Measurements from ENCODE around the gene LRRC71.

DNA sequence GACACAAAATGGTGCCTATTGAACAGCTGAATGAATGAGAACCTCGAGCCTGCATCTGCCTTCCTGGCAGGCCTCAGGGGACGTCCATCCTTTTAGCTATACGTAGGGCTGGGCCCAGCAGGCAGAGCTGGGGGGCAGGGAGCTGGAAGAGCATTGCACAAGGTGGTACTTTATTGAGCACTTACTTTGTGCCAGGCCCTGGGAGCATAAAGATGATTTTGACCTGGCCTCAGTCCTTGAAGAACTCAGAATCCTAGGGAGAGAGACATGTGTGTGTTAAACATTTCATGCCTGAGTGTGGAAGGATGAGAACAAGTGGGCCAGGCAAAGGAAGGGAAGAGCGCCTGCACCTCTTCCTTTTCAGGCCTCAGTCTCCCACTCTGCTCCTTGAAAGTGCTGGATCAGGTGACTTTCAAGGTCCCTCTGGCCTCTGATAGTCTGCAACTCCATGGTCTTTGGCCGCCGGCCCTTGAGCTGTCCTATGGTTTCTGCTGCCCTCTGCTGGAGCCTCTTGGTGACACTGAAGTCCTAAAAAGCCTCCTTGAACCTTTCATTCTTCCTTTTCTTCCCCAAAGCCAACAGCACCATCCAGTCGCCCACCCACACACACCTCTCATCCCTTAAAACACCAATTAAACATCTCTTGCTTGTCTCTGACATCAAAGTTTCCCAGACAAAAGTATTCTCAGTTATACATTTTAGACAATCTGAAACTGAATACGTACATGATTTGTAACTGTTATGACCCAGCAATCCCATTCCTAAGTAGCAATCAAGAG, 30.4 kb upstream of the LRRC71 start:
- TF ChIP-seq, protein P1, sequence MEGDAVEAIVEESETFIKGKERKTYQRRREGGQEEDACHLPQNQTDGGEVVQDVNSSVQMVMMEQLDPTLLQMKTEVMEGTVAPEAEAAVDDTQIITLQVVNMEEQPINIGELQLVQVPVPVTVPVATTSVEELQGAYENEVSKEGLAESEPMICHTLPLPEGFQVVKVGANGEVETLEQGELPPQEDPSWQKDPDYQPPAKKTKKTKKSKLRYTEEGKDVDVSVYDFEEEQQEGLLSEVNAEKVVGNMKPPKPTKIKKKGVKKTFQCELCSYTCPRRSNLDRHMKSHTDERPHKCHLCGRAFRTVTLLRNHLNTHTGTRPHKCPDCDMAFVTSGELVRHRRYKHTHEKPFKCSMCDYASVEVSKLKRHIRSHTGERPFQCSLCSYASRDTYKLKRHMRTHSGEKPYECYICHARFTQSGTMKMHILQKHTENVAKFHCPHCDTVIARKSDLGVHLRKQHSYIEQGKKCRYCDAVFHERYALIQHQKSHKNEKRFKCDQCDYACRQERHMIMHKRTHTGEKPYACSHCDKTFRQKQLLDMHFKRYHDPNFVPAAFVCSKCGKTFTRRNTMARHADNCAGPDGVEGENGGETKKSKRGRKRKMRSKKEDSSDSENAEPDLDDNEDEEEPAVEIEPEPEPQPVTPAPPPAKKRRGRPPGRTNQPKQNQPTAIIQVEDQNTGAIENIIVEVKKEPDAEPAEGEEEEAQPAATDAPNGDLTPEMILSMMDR (IDR thresholded peaks at IDR 0.05) = peak; percentile 98
- TF ChIP-seq ZFX (IDR thresholded peaks at IDR 0.05; ENCODE audit: borderline replicate concordance) = no peak

Measured in 22Rv1 (cell line).